Fibroblast of skin of abdomen (primary cell): ENCODE data around the gene PLOD3.
A peak's percentile ranks its signal among the peaks of the same experiment; 100 is the strongest.

Source experiments
- DNase-seq: peaks from one replicate; pipeline ENCODE4 v3.0.0-alpha.2; 2013

Gene PLOD3

DNA sequence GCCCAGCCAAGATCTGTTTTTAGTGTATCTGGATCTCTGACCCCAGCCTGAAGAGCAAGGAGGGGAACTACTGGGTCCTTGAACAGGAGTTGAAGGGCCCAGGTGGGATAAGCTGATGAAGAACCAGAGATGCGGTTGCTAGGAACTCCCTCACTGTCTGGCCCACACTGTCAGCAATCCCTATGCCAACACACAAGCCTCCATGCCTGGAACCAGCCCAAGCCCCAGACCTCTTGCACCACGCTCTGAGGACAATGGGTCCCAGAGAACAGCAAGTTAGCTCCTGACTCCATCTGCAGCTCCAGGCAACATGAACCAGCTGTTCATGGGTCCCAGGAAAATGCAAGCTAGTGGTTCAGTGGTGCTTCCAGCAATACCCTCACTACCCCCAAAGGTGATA, 39.7 kb downstream of the PLOD3 start:
- no peak for DNase-seq

DNA sequence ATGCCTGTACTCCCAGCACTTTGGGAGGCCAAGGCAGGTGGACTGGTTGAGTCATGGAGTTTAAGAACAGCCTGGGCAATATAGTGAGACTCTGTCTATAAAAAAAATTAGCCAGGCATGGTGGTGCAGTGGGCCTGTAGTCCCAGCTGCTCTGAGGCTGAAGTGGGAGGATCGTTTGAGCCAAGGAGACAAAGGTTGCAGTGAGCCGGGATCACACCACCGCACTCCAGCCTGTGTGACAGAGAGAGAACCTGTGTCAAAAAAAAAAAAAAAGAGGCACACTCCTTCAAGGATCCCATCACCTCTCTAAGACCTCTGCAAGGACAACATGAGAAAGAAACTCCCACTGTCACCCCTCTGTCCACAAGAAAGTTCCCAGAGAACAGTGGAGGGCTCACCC, 41.7 kb downstream of the PLOD3 start:
- no peak for DNase-seq

GRCh38 chr7:101174322-101174854, 43.0 kb downstream of the PLOD3 start:
- DNase-seq: no peak

DNA sequence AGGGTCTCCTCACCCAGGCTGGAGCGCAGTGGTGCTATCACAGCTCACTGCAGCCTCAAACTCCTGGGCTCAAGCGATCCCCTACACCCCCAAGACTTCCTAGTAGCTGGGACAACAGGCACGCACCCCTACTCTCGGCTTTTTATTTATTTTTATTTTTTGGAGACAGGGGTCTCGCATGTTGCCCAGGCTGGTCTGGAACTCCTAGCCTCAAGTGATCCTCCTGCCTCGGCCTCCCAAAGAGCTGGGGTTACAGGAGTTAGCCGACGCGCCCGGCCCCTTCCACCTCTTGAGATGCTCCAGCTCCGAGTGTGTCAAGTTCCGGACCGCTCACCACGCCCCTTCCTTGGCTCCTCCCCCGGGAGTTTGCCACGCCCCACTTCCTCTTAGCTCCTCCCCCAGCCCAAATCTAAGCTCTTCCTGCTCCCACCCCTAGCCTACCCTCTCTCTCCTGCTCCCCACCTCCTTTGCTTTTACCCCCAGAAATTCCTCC, 43.6 kb downstream of the PLOD3 start:
- no peak for DNase-seq

GRCh38 chr7:101172854-101173751, 44.3 kb downstream of the PLOD3 start:
- peak; percentile 45 for DNase-seq

DNA sequence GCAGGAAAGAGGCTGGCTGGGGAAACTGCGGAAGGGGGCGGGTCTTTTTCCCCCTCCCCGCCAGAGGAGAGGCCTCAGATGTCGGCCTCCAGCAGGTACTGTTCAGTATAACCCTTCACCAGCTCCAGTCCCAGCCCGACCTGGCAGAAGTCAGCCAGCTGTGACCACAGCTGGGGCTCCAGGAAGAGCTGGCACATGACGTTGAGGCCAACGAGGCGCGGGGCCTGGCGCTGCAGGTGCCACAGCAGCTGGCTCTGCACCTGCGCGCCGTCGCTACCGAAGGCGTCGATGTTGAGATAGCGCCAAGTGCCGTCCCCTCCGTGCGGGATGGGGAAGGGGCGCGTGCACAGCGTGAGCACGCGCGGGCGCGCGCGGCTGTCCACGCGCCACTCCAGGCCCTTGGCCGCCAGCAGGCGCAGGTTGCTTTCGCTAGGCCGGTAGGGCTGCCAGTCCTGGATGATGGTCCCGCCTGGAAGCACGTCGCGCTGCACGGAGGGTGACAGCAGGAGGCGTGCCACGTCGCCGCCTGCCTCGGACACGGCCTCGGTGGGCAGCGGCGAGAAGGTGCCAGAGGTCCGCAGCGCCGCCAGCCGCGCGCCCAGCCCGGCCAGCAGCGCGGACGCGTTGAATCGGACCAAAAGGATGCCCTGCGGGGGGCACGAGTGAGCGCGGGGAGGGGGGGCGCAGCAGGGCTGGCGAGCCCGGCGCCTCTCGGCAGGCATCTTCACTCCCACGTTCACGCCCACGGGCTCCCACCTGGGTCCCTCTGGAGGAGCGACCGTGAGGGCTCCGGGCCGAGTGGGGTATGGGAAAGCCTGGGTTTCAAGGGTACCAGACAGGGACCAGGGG, 45.2 kb downstream of the PLOD3 start:
- DNase-seq: no peak

- DNase-seq: no peak
Measured at GRCh38 chr7:101171442-101171837, 45.9 kb downstream of the PLOD3 start.

- DNase-seq: no peak
Measured at GRCh38 chr7:101170617-101171441, 46.6 kb downstream of the PLOD3 start.

DNA sequence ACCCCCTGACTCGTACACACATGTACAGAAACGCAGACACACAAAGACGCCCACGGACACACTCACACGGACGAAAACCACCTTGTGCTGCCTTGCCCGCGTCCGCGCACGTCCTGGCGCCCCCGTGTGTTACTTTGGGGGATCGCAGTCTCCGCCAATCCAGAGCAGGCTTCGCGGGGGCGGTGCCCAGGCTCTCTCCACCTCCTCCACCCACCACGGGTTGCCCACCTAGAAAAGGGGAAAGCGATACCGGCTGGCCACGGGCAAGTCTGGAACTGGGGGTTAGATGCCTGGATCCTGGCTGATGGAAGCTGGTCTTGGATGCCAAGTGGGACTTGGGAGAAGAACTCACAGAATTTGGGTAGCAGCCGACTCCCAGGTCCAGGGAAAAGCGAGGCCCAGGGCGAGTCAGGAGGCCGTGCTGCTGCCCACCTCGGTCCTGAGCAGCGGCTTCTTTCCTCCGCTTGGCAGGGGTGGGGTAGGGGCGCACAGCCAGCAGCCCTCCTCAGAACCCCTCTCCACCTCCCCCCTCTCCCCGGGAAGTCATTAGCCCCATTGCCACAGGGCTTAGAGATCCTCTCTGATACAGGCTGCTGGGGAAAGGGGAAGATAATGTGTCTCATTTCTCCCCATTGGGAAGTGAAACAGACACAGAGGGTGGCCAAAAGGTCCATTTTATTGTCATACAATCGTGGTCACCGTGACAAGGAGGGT, 47.4 kb downstream of the PLOD3 start:
- peak; percentile 58 for DNase-seq

DNA sequence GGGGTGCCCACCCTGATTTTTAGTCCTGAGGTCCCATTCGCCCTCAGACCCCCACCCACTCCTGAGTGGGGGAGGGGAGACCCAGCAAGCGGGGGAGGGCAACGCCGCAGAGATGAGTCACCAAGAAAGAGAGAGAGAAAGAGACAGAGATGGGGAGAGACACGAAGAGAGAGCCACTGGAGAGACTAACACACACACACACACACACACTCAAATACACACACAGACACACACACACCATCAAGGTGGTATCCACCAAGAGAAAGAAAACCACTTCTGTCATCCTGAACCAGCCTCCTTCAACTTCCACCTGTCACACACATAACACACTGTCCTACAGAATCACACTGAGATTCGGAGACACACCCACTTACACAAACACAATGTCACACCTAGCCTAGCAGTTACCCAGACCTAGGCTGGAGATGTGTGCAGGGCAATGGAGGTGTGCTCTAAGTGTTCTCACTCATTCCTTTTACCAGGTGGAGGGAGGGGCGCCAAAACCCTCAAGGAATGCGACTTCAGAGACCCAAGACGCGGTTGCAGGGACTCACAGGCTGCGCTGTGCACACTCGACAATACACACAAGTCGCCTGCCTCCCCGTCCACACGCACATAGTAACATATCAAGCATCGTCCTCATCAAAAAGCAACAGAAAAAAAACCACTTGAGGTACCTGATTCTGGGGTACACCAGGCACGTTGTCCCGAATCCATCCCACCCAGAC, 48.1 kb downstream of the PLOD3 start:
- DNase-seq: no peak

DNA sequence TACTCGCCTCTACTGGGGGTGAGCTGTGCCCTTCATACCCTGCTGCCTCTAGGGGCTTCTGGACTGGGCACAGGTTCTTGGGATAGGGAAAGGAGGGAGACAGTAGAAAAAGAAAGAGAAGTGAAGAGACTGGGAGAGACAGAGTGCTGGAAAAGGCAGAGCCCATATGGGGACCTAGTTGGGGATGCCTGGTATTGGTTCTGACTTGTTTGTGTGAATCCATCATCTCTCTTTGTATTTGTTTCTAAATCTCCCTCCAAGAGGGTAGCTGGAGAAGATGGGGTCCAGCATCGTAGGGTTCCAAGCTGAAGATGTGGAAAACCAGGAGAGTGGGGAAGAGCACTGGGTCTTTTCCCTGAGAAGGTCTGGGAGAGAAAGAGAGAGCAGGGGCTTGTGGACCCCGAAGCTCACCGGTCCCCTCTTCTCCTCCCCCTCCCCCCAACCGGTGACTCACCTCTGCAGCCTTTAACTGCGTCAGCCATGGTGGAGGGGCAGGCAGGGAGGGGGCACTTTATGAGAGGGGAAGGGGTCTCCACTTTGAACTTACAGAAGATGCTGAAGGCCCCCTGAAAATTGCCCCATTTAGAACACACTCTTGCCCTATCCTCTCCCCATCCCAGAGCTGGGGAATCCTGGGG, 48.9 kb downstream of the PLOD3 start:
- DNase-seq: no peak

- no peak for DNase-seq
Measured at GRCh38 chr7:101167645-101168411, 49.6 kb downstream of the PLOD3 start.

DNA sequence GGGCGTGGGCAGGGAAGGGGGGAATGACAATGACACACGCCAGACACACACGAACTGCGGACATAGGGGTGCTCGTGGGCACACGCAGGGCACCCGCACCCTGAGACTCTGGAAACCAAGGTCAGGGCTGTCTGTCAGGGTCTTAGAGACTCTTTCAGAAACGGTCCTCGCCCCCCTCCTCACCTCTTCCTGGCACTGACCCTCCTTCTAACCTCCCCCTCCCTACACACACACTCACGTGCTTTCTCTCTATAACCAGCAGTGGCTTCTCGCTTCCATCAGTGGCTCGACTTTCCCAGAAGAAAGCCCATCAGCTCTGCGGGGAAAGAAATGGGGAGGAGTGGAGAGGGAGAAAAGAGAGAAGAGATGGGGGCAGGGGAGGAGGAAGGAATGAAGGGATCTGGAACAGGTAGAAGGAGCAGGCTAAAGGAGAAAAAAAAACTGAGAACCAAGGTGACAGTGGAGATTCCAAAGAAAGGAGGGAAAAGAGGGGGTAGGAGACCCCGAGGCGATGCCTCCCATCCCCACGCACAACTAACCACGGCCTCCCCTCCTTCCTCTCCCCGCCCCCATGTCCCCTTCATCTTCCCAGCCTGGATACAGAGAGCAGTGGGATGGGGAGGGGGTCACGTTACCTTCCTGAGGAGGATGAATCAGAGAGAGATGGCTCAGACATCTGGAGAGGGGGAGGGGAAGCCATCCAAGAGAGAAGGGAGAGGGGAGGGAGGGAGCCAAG, 50.3 kb downstream of the PLOD3 start:
- peak; percentile 81 for DNase-seq

DNA sequence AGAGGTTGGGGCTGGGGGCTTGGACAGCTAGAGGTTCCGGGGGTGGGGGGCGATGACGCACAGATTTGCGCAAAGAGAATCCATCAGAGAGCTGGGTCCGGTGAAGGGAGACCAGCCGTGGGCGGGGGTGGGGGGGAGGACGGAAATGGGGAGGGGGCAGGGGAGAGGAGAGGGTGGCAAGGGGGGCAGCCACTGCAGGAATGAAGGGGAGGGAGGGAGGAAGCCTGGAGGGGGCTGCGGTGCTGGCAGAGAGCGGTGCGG, 50.8 kb downstream of the PLOD3 start:
- no peak for DNase-seq

GRCh38 chr7:101165958-101166647, 51.3 kb downstream of the PLOD3 start:
- DNase-seq: no peak

- DNase-seq: peak; percentile 96
Measured at GRCh38 chr7:101165075-101165957, 52.1 kb downstream of the PLOD3 start, which contains the start of gene VGF. VGF (minus strand) TSS chr7:101165569; CDS start chr7:101164843, 726 bp downstream.
